SK-N-MC (cell line): ENCODE measurements around the gene TTLL11.

Source experiments
- DNase-seq: peaks from one replicate; pipeline ENCODE4 v3.0.0-alpha.2; 2011; ENCODE audit warnings: low read depth, low spot score
- H3K27ac ChIP-seq: fragments of 200-600 bp; sonication (generic); 2 replicates; pipeline ENCODE4 v1.5.1; 2016; ENCODE audit warnings: mixed run types
- H3K36me3 ChIP-seq: fragments of 200-600 bp; sonication (generic); 2 replicates; pipeline ENCODE4 v1.6.1; 2017; ENCODE audit warnings: antibody characterized with exemption, low read length, mixed read lengths; ENCODE audit not compliant: insufficient read depth
- H3K4me3 ChIP-seq: fragments of 200-600 bp; sonication (generic); 2 replicates; pipeline ENCODE4 v1.5.1; 2016
- H3K9ac ChIP-seq: fragments of 200-600 bp; sonication (generic); 2 replicates; pipeline ENCODE4 v1.8.0; 2017; ENCODE audit warnings: mixed run types, mixed read lengths; ENCODE audit not compliant: insufficient read length
- H3K9me3 ChIP-seq: fragments of 200-600 bp; sonication (generic); 2 replicates; pipeline ENCODE4 v1.6.1; 2017; ENCODE audit warnings: low read depth, mild to moderate bottlenecking, antibody characterized with exemption, low read length, moderate library complexity, mixed read lengths
- EZH2 ChIP-seq: fragments of 200-600 bp; sonication (generic); IDR thresholded peaks from one replicate; pipeline ENCODE4 v1.6.1; 2017; ENCODE audit warnings: antibody characterized with exemption
- FOXP2 ChIP-seq: optimal IDR thresholded peaks from 2 replicates; pipeline ENCODE3; 2011; ENCODE audit warnings: mild to moderate bottlenecking, moderate library complexity; ENCODE audit not compliant: insufficient read depth; ENCODE audit errors: extremely low read length, control extremely low read depth
- POLR2AphosphoS5 ChIP-seq: IDR thresholded peaks from 2 replicates; pipeline ENCODE4 v1.6.1; 2012; ENCODE audit warnings: mild to moderate bottlenecking, low read depth, low read length, borderline replicate concordance

Gene TTLL11

DNA sequence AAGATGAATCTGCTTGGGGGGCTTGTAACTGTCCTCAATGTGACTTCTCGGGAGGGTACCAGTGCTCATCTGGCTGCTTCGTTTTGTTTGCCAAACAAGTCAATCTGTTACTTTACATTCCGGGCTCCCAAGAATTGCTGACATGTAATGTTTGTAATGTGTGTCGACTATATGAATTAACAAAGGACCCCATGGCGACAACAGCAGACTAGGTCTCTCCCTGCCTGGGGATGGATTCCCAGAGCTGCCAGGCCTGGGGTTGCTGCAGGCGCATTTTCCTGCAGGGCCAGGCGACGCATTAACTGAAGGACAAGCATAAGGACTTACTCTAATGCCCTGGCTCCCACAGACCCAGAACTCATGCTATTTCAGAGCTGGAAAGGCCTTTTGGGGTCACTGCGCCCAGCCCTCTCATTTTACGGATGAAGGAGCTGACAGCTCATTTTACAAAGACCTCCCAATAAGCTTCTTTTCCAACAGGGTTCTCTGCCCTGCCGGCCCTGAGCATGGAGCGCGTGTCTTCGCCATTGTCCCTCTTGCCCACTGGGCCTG is 214.8 kb downstream of the TTLL11 start:
- H3K4me3 ChIP-seq, result no peak overlapping the region
- H3K9me3 ChIP-seq, result no peaks in the 10 kb centered on the region
- H3K27ac ChIP-seq, result no peak overlapping the region
- H3K9ac ChIP-seq, result no peak overlapping the region
- DNase-seq, result no peak
- TF ChIP-seq POLR2AphosphoS5 (no peak), EZH2 (no peak), FOXP2 (no peak)
- H3K36me3 ChIP-seq, result no peaks in the 10 kb centered on the region

GRCh38 chr9:121876658-121877271 is 216.3 kb downstream of the TTLL11 start:
- no peak for DNase-seq
- Histone ChIP-seq H3K9ac (no peak overlapping the region), H3K27ac (no peak overlapping the region), H3K4me3 (no peak overlapping the region), H3K9me3 (no peaks in the 10 kb centered on the region), H3K36me3 (no peaks in the 10 kb centered on the region)
- TF ChIP-seq FOXP2 (no peak), EZH2 (no peak), POLR2AphosphoS5 (no peak)

DNA sequence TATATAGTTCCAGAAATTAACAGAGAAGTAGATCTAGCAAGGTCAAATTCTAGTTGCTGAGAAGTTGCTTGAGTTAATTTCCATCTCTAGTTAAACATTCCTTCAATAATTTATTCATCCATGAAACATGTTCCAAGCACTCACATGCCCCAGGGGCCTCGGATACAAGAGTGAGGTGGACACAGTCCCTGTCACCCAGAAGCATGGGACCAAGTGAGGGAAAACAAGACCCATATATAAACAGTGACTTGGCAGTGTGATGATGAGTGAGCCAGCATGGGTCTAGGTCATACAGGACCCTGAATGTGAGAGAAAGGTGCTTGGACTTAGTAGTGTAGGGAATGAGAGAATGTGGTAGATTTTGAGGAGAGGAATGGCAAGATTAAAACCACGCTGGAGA is 216.9 kb downstream of the TTLL11 start:
- H3K27ac ChIP-seq, result no peak overlapping the region
- no peak for DNase-seq
- H3K4me3 ChIP-seq, result no peak overlapping the region
- no peaks in the 10 kb centered on the region for H3K9me3 ChIP-seq
- H3K9ac ChIP-seq, result no peak overlapping the region
- no peaks in the 10 kb centered on the region for H3K36me3 ChIP-seq
- TF ChIP-seq EZH2 (no peak), FOXP2 (no peak), POLR2AphosphoS5 (no peak)

DNA sequence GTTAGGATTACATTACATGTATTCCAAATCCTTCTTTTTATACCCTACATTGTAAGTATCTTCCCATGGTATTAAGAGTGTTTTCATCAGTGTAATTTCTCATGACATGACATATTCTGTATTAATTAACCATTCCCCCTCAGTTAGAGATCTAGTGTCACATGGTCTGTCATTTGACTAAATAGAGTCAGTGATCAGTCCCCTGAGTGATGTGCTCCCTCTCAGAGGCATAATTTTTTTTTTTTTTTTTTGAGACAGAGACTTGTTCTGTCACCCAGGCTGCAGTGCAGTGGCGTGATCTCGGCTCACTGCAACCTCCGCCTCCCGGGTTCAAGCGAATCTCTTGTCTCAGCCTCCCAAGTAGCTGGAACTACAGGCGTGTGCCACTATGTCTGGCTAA is 218.6 kb downstream of the TTLL11 start:
- DNase-seq, result no peak
- TF ChIP-seq EZH2 (no peak), FOXP2 (no peak), POLR2AphosphoS5 (no peak)
- Histone ChIP-seq H3K27ac (no peak overlapping the region), H3K4me3 (no peak overlapping the region), H3K36me3 (no peaks in the 10 kb centered on the region), H3K9ac (no peak overlapping the region), H3K9me3 (no peaks in the 10 kb centered on the region)

- DNase-seq, result no peak
- no peaks in the 10 kb centered on the region for H3K9me3 ChIP-seq
- H3K9ac ChIP-seq, result no peak overlapping the region
- no peak for TF ChIP-seq EZH2
- TF ChIP-seq POLR2AphosphoS5, result no peak
- no peak overlapping the region for H3K4me3 ChIP-seq
- no peaks in the 10 kb centered on the region for H3K36me3 ChIP-seq
- no peak overlapping the region for H3K27ac ChIP-seq
Measured at GRCh38 chr9:121871431-121872025, 221.6 kb downstream of the TTLL11 start.

GRCh38 chr9:121870271-121870670 is 222.8 kb downstream of the TTLL11 start:
- H3K36me3 ChIP-seq, result no peaks in the 10 kb centered on the region
- no peak overlapping the region for H3K9ac ChIP-seq
- no peak for DNase-seq
- TF ChIP-seq EZH2 (no peak), POLR2AphosphoS5 (no peak), FOXP2 (no peak)
- H3K9me3 ChIP-seq, result no peaks in the 10 kb centered on the region
- H3K4me3 ChIP-seq, result no peak overlapping the region
- H3K27ac ChIP-seq, result no peak overlapping the region

DNA sequence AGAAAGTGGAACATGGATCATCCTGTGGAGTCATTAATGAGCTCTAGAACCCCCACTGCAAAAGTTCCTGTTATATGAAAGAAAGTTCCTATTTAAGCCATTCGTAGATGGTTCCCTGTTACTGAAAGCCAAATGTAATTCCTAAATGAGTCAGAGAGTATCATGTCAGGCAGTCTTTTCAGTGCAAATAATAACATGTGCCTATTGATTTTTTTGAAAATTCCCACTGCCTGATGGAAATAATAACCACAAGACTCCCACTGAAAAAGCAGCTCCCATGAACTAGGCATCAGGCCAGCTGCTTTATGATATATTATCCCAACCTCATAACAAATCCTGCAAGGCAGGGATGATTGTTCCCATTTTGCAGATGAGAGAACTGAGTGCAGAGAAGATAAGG is 224.5 kb downstream of the TTLL11 start:
- TF ChIP-seq FOXP2 (no peak), POLR2AphosphoS5 (no peak), EZH2 (no peak)
- H3K36me3 ChIP-seq, result no peaks in the 10 kb centered on the region
- H3K27ac ChIP-seq, result no peak overlapping the region
- H3K9me3 ChIP-seq, result no peaks in the 10 kb centered on the region
- DNase-seq, result no peak
- no peak overlapping the region for H3K4me3 ChIP-seq
- no peak overlapping the region for H3K9ac ChIP-seq

DNA sequence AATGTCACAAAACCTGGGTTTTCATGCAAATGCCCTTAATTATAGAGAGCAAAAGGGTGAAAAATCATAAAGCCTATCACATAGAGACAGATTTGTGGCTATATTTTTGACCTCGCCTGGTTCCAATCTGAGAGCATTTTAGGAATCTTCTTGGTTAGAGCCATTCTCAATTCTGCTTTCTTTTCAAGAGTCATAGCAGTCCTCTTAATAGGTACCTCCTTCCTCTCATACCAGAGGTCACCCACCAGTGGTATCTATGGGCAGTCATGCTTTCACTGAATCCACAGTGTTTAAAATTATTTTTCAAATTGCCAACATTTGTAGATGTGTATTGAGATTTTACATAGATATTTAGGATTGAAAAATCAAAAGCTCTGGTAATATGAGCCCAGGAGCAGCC is 226.2 kb downstream of the TTLL11 start:
- no peak for TF ChIP-seq POLR2AphosphoS5
- TF ChIP-seq EZH2, result no peak
- no peak overlapping the region for H3K27ac ChIP-seq
- no peak for DNase-seq
- no peaks in the 10 kb centered on the region for H3K36me3 ChIP-seq
- no peaks in the 10 kb centered on the region for H3K9me3 ChIP-seq
- no peak overlapping the region for H3K4me3 ChIP-seq
- H3K9ac ChIP-seq, result no peak overlapping the region

DNA sequence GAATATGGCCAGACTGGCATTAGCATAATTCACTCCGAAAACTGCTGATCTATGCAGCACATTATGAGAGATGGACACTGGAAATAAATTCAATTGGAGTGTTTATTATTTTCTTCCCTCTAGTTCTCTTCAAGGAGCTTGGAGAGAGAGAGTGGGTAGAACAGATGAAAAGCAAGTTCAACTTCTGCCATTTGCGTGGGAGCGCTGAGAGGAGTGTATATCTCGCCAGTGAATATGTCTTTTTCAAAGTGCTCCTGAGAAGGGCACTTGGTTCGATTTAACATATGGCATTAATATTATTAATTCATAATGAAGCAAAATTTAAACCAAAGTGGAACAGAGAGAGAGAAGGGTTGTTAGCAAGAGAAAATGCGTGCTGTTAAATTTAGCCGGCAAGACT is 227.2 kb downstream of the TTLL11 start:
- Histone ChIP-seq H3K9ac (no peak overlapping the region), H3K4me3 (no peak overlapping the region), H3K36me3 (no peaks in the 10 kb centered on the region), H3K9me3 (no peaks in the 10 kb centered on the region), H3K27ac (no peak overlapping the region)
- no peak for TF ChIP-seq POLR2AphosphoS5
- no peak for TF ChIP-seq EZH2
- TF ChIP-seq FOXP2, result no peak
- DNase-seq, result no peak
